WERI-Rb-1 (cell line): ENCODE results near the gene FBXO44.

Experiments used
- DNase-seq: peaks from one replicate; pipeline ENCODE4 v3.0.0-alpha.2; 2020
- H3K27ac ChIP-seq: fragments of 250-450 bp; sonication (Bioruptor Pico); 2 replicates; pipeline ENCODE4 v1.5.1; 2020; ENCODE audit warnings: mild to moderate bottlenecking, moderate library complexity
- H3K27me3 ChIP-seq: fragments of 250-450 bp; sonication (Bioruptor Pico); 2 replicates; pipeline ENCODE4 v1.5.1; 2021; ENCODE audit warnings: mild to moderate bottlenecking, low read depth, moderate library complexity; ENCODE audit not compliant: insufficient read depth, severe bottlenecking
- H3K36me3 ChIP-seq: fragments of 250-450 bp; sonication (Bioruptor Pico); 2 replicates; pipeline ENCODE4 v1.5.1; 2020; ENCODE audit warnings: mild to moderate bottlenecking, moderate library complexity
- H3K4me3 ChIP-seq: 2 replicates; pipeline ENCODE4 v1.5.1; 2011; ENCODE audit warnings: low read depth, mild to moderate bottlenecking, control low read depth, low read length
- H3K9me3 ChIP-seq: fragments of 250-450 bp; sonication (Bioruptor Pico); 2 replicates; pipeline ENCODE4 v1.5.1; 2021; ENCODE audit warnings: mild to moderate bottlenecking, moderate library complexity; ENCODE audit not compliant: severe bottlenecking
- TF ChIP-seq, protein P1 (sequence below): IDR thresholded peaks from 2 replicates; pipeline ENCODE4 v1.5.1; 2011; ENCODE audit warnings: low read depth, mild to moderate bottlenecking, control low read depth, inconsistent platforms, low read length

The FBXO44 gene

DNA sequence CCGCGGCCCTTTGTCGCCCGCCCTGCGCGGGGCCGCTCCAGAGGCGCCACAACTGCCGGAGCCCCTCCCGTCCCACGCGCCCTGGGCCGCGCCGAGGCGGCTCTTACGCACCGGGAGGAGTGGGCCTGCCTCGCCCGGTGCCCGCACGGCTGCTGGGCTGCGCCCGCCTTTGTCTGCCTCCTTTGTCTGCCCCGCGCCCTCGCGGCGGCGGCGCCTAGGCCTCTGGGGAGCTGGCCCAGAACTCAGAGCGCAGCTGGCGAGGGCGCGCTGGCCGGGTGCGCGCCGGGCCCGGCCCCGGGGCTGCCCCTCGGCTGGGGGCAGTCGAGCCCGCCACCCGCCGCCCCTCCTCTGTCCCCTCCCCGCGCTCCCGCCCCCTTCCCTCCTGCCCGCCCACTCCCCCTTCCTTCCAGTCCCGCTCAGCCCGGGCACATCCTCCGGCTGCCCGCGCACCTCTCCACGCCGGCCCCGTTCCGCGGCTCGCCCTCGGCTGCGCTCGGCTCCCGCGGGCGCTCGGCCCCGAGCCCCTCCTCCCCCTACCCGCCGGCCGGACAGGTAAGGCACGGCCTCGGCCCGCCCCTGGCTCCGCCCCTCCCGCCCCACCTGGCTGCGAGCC lies 36.7 kb downstream of the FBXO44 start, which contains the start of gene DRAXIN:
DRAXIN (plus strand) TSS at position 409 of the 613 bp plus-strand sequence. CDS start 14,549 bp downstream, outside the sequence.
- TF ChIP-seq, protein P1, sequence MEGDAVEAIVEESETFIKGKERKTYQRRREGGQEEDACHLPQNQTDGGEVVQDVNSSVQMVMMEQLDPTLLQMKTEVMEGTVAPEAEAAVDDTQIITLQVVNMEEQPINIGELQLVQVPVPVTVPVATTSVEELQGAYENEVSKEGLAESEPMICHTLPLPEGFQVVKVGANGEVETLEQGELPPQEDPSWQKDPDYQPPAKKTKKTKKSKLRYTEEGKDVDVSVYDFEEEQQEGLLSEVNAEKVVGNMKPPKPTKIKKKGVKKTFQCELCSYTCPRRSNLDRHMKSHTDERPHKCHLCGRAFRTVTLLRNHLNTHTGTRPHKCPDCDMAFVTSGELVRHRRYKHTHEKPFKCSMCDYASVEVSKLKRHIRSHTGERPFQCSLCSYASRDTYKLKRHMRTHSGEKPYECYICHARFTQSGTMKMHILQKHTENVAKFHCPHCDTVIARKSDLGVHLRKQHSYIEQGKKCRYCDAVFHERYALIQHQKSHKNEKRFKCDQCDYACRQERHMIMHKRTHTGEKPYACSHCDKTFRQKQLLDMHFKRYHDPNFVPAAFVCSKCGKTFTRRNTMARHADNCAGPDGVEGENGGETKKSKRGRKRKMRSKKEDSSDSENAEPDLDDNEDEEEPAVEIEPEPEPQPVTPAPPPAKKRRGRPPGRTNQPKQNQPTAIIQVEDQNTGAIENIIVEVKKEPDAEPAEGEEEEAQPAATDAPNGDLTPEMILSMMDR, result no peak
- Histone ChIP-seq H3K27ac (peak within 1 kb of the TSS; percentile 90), H3K9me3 (no peaks in the 10 kb centered on the region), H3K4me3 (peak within 1 kb of the TSS; percentile 73), H3K36me3 (no peaks in the 10 kb centered on the region), H3K27me3 (no peaks in the 10 kb centered on the region)
- peak; percentile 73 for DNase-seq

DNA sequence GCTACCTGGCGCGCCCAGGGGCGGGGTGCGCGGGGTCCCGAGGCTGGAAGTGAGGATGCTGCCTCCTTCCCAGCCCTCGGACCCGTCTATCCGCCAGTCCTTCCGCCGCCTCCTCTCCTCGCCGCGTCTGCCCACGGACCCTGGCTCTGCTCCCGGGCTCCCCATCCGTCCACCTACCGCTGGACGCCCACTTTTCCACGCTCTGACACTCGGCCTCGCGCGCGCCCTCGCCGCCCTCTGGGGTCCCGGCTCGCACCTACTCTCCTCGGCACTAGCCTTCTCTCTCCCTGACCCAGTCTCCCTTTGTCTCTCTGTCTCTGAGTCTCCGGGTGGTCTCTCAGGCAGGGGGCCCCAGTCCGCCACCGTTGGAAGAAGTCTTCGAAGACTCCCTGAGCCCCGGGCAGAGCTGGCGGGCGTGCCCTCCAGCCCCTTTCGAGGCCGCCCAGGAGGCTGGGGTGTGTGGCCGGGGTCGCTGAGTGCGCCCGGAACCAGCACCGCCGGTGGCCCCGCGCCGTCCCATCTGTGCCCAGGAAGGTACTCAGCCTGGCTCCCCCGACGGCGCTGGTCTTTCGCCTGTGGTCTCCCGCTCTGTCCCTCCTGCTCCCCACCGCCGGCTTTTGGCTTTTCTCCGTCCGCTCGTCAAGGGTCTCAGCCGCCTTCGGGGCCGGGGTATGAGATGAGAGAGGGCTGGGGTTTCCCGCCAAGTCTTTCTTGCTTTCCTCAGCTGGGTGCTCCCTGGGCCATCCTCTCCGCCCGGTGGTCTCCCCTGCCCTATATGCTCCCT lies 37.4 kb downstream of the FBXO44 start:
- no peak overlapping the region; the same call in 1 of the 2 replicates for H3K27ac ChIP-seq
- H3K27me3 ChIP-seq, result no peaks in the 10 kb centered on the region
- peak overlapping the region; percentile 25 for H3K4me3 ChIP-seq
- TF ChIP-seq, protein P1, result no peak
- no peak for DNase-seq
- no peaks in the 10 kb centered on the region for H3K9me3 ChIP-seq
- H3K36me3 ChIP-seq, result no peaks in the 10 kb centered on the region

DNA sequence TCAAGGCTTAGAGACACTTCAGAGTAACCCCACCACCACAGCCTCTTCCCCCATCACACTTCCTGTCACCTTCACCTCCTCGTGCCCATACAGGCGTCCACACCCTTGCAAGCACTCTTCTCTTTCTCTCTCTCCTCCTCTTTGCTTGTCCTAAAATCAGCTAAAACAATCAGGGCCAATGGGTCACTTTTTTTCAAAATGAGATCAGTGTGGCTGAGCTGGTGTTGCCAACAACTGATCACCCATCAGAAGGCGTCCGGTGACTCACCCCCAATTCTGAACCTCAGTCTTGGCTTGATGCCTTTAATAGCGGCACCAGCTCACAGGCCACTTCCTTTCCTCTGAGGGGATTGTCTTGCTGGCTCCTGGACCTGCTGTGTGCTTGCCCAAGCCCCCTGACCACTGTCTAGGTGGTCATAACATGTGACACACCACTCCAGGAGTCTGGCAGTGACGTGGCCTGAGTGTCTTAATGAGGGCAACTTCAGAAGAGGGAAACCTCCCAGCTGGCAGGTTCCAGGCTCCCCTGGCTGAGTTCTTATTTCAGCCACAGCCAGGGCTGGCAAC lies 38.4 kb downstream of the FBXO44 start:
- TF ChIP-seq, protein P1, result no peak
- Histone ChIP-seq H3K36me3 (no peaks in the 10 kb centered on the region), H3K9me3 (no peaks in the 10 kb centered on the region), H3K27me3 (no peaks in the 10 kb centered on the region), H3K27ac (no peak overlapping the region), H3K4me3 (no peak overlapping the region)
- DNase-seq, result no peak

DNA sequence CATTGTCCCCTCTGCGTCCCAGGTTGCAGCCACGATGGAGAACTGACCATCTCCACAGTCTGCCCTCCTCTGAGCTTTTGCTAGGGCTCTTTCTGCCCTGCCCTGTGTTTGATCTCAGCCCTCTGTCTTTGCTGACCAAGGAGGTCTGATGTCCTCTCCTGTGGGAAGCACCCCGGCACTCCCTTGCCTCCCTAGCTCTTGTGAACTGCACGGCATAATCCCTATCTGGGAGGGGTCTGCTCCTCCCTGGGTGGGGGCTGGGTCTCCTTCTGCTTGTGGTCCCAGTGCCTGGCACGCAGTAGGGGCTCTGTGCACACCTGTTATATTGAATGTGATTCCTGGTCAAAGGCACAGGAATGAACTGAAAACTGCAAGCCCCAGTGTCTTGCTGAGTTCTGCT lies 39.2 kb downstream of the FBXO44 start:
- Histone ChIP-seq H3K36me3 (no peaks in the 10 kb centered on the region), H3K4me3 (no peak overlapping the region), H3K27me3 (no peaks in the 10 kb centered on the region), H3K9me3 (no peaks in the 10 kb centered on the region), H3K27ac (no peak overlapping the region)
- TF ChIP-seq, protein P1, result no peak
- no peak for DNase-seq

DNA sequence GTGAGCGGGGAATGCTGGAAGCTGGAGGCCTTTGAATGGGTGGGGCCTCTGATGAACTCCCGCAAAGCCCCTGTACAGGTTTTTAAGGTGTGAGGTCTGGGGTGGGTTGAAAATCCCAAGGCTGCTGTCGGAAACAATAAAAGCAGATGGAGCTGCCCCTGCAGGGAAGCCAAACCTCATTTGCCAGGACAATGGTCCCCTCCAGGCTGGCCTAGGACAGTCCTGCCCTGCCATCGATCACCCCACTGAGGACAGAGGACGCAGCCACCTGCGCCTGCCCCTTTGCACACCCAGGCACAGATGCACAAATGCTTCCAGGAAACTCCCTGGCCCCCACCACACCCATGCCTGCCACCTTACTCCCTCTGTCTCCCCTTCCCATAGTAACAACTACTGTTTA lies 41.2 kb downstream of the FBXO44 start:
- no peaks in the 10 kb centered on the region for H3K36me3 ChIP-seq
- H3K27ac ChIP-seq, result no peak overlapping the region
- H3K9me3 ChIP-seq, result no peaks in the 10 kb centered on the region
- H3K27me3 ChIP-seq, result no peaks in the 10 kb centered on the region
- DNase-seq, result no peak
- TF ChIP-seq, protein P1, result no peak
- no peak overlapping the region for H3K4me3 ChIP-seq
